Retinal pigment epithelial cell (primary cell): ENCODE measurements around the gene CNNM4.

Experiments used
- DNase-seq: peaks from one replicate; pipeline ENCODE4 v3.0.0-alpha.2; 2010; ENCODE audit warnings: low read depth
- H3K4me3 ChIP-seq: 2 replicates; pipeline ENCODE4 v1.5.1; 2011; ENCODE audit warnings: mild to moderate bottlenecking, low read length, control low read depth, moderate library complexity
- TF ChIP-seq, protein P1 (sequence below): conservative IDR thresholded peaks from 2 replicates; pipeline ENCODE4 v1.5.1; 2011; ENCODE audit warnings: low read depth, low read length, control low read depth, inconsistent platforms

CNNM4 gene

DNA sequence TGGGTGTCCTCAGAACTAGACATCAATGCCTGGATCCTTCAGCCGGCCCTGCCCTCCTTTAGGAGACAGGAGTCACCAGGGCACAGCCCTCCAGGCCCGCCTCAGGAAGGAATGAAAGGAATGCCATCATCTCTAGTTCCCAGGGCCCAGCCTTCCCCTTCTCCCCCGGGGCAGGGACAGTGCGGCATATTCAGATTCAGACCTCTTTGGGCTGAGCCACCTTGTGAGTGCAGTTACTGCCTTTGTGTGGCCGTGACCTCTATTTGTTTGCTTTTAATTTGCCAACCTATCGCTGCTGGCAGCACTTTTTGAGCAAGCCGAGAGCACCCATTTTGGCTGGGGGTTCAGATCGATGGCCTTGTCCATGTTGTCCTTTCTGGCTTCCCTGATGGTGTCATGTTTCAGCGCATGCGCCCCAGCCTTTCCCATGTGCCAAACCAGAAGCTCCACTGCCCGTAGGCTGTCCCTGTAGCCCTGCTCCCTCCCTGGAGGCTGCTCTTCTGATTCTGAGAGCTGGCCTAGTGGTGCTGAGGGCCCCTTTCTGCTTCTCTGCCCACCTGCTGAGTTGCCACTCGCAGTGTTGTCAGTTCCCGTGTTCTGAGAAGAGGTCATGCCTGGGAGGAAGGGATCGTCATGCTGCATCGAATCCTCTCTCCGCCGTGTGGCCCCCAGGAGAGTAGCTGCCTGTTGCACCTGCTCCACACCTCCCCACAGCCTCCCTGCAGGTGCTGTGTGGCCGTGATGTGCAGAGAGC, 72.2 kb downstream of the CNNM4 start:
- no peak for DNase-seq
- TF ChIP-seq, protein P1, sequence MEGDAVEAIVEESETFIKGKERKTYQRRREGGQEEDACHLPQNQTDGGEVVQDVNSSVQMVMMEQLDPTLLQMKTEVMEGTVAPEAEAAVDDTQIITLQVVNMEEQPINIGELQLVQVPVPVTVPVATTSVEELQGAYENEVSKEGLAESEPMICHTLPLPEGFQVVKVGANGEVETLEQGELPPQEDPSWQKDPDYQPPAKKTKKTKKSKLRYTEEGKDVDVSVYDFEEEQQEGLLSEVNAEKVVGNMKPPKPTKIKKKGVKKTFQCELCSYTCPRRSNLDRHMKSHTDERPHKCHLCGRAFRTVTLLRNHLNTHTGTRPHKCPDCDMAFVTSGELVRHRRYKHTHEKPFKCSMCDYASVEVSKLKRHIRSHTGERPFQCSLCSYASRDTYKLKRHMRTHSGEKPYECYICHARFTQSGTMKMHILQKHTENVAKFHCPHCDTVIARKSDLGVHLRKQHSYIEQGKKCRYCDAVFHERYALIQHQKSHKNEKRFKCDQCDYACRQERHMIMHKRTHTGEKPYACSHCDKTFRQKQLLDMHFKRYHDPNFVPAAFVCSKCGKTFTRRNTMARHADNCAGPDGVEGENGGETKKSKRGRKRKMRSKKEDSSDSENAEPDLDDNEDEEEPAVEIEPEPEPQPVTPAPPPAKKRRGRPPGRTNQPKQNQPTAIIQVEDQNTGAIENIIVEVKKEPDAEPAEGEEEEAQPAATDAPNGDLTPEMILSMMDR, result no peak
- H3K4me3 ChIP-seq, result no peak overlapping the region

DNA sequence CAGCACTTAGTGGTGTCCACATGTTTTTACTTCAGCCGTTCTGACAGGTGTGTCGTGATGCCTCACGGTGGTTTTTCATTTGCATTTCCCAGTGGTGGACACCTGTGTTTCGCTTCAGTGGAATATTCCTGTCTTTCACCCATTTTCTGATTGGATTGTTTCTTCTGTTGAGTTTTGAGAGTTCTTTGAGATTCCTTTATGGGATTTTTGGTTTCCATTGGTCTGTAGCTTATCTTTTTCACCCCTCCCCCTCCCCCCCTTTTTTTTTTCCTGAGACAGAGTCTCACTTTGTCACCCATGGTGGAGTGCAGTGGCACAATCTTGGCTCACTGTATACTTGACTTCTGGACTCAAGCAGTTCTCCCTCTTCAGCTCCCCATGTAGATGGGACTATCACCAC, 75.1 kb downstream of the CNNM4 start:
- DNase-seq, result no peak
- no peak overlapping the region for H3K4me3 ChIP-seq
- TF ChIP-seq, protein P1, result no peak

DNA sequence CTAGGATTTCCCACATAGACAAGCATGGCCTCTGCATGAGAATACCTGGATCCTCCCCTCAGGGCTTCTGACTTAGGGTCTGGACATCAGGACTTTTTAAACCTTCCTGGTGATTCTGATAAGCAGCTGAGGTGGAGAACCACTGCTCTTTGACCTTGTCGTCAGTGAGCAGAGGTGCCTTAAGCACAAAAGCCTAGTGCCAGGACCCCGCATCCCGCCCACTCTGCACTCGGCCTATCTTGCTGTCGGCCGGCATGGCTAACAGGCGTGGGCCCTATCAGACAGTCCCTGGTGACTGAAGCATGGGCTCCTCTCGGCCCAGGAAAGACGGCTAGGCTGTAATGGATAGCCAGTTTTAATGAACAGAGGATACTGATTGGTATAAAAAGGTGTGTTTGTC, 76.9 kb downstream of the CNNM4 start:
- TF ChIP-seq, protein P1, result no peak
- H3K4me3 ChIP-seq, result no peak overlapping the region
- DNase-seq, result no peak

DNA sequence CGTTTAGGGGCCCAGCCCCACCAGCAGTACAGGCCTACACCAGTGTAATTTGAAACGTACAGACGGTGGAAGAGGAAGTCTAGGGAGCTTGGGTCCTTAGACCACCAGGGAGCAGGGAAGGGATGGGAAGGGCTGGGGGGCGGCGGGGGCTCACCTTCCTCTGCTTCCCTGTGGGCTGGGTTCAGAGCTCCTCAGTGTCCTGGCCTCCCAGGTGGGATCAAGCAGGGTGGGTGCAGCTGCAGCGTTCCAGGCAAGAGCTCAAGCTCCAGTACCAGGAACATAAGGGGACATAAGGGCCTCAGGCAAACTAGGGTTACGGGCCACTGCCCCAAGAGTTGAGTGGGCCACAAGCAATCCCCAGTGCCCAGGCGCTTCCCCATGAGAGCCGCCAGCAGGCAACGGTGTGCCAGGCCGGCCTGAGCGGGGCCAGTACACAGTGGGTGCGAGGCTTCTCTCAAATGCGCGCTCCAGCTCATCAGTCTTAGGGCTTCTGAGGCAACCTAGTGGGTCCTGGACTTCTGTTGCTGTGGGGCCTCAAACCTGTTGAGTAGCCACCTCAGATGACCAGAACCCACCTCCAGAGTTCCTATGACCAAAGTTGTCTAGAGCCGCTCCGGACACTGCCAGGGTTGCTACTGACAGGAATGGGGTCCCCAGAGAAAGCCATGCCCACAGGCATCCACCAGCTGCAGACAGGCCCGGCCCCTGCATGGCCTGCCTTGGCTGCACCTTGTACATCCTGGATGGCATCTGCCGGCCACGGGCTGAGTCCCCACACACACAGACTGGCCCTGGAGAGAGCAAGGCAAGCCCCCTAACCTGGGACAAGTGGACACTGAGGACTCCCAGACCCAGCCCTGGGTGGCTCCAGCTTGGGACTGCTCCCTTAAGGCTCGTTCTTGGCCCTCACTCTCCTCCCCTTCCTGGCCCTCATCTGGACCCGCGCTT, 77.9 kb downstream of the CNNM4 start:
- TF ChIP-seq, protein P1, result no peak
- H3K4me3 ChIP-seq, result no peak overlapping the region
- no peak for DNase-seq

DNA sequence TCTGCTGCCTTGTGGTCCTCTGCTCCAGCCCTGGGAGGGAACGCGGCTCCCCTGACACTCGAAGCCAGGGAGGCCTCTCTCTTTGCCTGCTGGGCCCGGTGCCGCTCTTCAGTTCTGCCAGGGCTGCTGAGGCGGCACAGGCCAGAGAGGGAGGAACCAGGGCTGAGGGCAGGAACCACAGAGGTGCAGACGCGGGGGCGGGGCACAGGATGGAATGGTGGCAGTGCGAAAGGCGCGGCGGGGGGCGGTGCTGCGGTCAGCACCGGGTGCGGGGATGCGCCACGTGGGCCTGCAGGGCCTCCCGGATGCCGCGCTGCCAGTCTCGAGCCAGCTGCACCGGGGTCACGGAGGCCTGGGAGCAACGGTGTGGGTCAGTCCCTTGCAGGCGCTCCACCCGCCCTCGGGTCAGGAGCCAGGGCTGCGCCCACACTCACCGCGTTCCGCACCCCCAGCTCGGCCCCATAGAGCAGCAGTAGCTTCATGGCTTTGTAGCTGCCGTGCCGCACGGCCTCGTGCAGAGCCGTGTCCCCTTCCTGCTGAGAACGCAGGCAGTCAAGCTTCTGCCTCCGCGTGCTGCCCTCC, 78.7 kb downstream of the CNNM4 start:
- TF ChIP-seq, protein P1, result no peak
- DNase-seq, result no peak

DNA sequence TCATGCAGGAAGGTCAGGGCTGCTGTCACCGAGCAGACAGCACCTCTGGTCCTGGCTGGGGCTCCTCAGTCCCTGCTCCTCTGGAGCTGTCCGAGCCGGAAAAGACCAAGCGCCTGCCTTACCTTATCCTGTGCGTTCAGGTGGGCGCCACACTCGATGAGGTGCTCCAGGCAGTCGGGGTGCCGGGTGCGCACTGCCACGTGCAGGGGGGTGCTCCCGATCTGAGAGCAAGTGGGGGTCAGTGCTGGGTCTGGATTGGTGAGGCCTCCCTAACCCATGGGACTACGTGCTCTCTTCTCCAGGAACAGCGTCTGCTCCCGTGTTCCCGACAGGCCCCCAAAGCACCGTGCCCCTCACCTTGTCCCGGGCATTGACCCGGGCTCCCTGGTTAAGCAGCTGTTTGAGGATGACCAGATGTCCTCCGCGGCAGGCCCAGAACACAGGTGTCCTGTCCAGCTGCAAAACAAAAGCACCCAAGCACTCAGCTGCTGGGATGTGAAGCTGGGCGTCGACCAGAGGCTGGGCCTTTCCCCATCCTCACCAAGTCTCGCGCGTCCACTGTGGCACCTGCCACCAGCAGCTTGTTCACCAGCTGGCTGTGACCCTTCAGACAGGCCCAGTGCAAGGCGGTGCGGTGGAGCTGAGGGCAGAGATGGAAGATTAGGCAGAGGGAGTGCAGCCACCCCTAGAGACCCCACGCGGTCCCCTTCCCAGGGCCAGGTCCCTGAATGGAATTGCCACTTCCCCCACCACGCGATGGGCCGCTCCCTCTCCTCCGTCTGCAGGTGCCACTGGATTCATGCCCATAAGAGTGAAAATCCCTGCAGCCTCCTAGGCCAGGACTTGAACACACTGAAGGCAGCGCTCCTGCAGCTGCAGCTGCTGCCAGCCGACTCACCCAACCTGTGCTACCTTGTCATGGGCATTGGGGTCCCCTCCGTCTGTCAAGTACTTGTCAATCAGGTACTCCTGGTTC, 79.5 kb downstream of the CNNM4 start:
- no peak overlapping the region for H3K4me3 ChIP-seq
- TF ChIP-seq, protein P1, result no peak
- DNase-seq, result no peak

More for the DNA sequence above, 78.7 kb downstream of the CNNM4 start:
- H3K4me3 ChIP-seq, result no peak overlapping the region
